BJ (cell line): ENCODE results near the gene USP6NL. TPM values are rescaled to one million over a fixed set of nuclear protein-coding genes. Genes with fewer than 3 reads are reported as not detected.

Experiments used
- CTCF ChIA-PET: fragments of 350-600 bp; formaldehyde crosslinking; extraction: SDS; loops from one replicate; lab custom pipeline; 2021; ENCODE audit warnings: antibody characterized with exemption, inconsistent platforms; lab: Yijun Ruan, JAX
- POLR2A ChIA-PET: fragments of 300-600 bp; sonication (Branson Sonifier 250); formaldehyde crosslinking; extraction: SDS; loops from one replicate; lab custom pipeline; 2021; ENCODE audit warnings: antibody characterized with exemption; lab: Charles Lee
- DNase-seq: peaks from one replicate; pipeline ENCODE4 v3.0.0-alpha.2; 2011; ENCODE audit warnings: low read depth
- H3K27me3 ChIP-seq: 2 replicates; pipeline ENCODE4 v1.6.0; 2011; ENCODE audit warnings: low read length; ENCODE audit not compliant: control insufficient read depth, insufficient read depth
- H3K36me3 ChIP-seq: 2 replicates; pipeline ENCODE4 v1.5.1; 2011; ENCODE audit warnings: low read length; ENCODE audit not compliant: control insufficient read depth, insufficient read depth
- H3K4me3 ChIP-seq: 2 replicates; pipeline ENCODE4 v1.5.1; 2011; ENCODE audit warnings: low read depth, mild to moderate bottlenecking, control low read depth, low read length
- CTCF ChIP-seq: IDR thresholded peaks from 2 replicates; pipeline ENCODE4 v1.5.1; 2011; ENCODE audit warnings: low read depth, mild to moderate bottlenecking, control low read depth, inconsistent platforms, low read length, moderate library complexity; ENCODE audit not compliant: insufficient read depth
- polyA plus RNA-seq: library from polyadenylated mRNA; depleted of rRNA; stranded (reverse); fragments of >200 nt; gene quantifications from 2 replicates; pipeline ENCODE4 v1.2.3, GENCODE V29; 2011

USP6NL gene
- polyA plus RNA-seq, 1 experiment: 7.7 TPM

GRCh38 chr10:11520892-11521291, 90.6 kb downstream of the USP6NL start:
- Histone ChIP-seq H3K4me3 (no peak overlapping the region), H3K27me3 (no peaks in the 10 kb centered on the region), H3K36me3 (no peaks in the 10 kb centered on the region)
- no peak for DNase-seq
- no peak for TF ChIP-seq CTCF
- CTCF ChIA-PET: interaction anchor here (1.5 to 2.9 kb wide), 3 partner anchors 205 to 237 kb away, joined by 3 to 13 read pairs (median 5); no protein-coding TSS in a partner anchor
- POLR2A ChIA-PET: no interaction called here

- POLR2A ChIA-PET: no interaction called here
- Histone ChIP-seq H3K27me3 (no peaks in the 10 kb centered on the region), H3K4me3 (no peak overlapping the region), H3K36me3 (no peaks in the 10 kb centered on the region)
- DNase-seq: no peak
- no peak for TF ChIP-seq CTCF
- CTCF ChIA-PET: interaction anchor here (2.3 to 4.0 kb wide), 2 partner anchors 207 to 241 kb away, joined by 16 to 28 read pairs; no protein-coding TSS in a partner anchor
Observed at GRCh38 chr10:11517150-11517549, 94.3 kb downstream of the USP6NL start.

- Histone ChIP-seq H3K27me3 (no peaks in the 10 kb centered on the region), H3K36me3 (no peaks in the 10 kb centered on the region), H3K4me3 (no peak overlapping the region)
- CTCF ChIA-PET: interaction anchor here (0.9 to 5.9 kb wide), 11 partner anchors 12 to 266 kb away, joined by 3 to 90 read pairs (median 7); no protein-coding TSS in a partner anchor
- no peak for TF ChIP-seq CTCF
- no peak for DNase-seq
- POLR2A ChIA-PET: no interaction called here
Observed at GRCh38 chr10:11516431-11516746, 95.1 kb downstream of the USP6NL start.

GRCh38 chr10:11515596-11516430, 95.6 kb downstream of the USP6NL start:
- CTCF ChIA-PET: interaction anchor here (0.6 to 5.9 kb wide), 23 partner anchors 8 to 267 kb away, joined by 3 to 90 read pairs (median 5); no protein-coding TSS in a partner anchor
- Histone ChIP-seq H3K27me3 (no peaks in the 10 kb centered on the region), H3K36me3 (no peaks in the 10 kb centered on the region), H3K4me3 (no peak overlapping the region)
- POLR2A ChIA-PET: no interaction called here
- DNase-seq: no peak
- peak; percentile 86 for TF ChIP-seq CTCF

- DNase-seq: no peak
- ChIA-PET POLR2A (no interaction called here), CTCF (interaction anchor here (1.7 to 5.9 kb wide), 5 partner anchors 93 to 269 kb away, joined by 4 to 90 read pairs (median 8); no protein-coding TSS in a partner anchor)
- Histone ChIP-seq H3K36me3 (no peaks in the 10 kb centered on the region), H3K4me3 (no peak overlapping the region), H3K27me3 (no peaks in the 10 kb centered on the region)
- TF ChIP-seq CTCF: no peak
Observed at GRCh38 chr10:11513727-11514126, 97.7 kb downstream of the USP6NL start.
